GM12873 (cell line): Measurements from ENCODE around the gene ZNF69.

Source experiments
- TF ChIP-seq, protein P1 (sequence below): IDR thresholded peaks from 2 replicates; pipeline ENCODE4 v1.5.1; 2012; ENCODE audit warnings: low read depth, mild to moderate bottlenecking, moderate library complexity, low read length, control low read depth; ENCODE audit not compliant: insufficient read depth; ENCODE audit errors: missing control alignments

The ZNF69 gene

DNA sequence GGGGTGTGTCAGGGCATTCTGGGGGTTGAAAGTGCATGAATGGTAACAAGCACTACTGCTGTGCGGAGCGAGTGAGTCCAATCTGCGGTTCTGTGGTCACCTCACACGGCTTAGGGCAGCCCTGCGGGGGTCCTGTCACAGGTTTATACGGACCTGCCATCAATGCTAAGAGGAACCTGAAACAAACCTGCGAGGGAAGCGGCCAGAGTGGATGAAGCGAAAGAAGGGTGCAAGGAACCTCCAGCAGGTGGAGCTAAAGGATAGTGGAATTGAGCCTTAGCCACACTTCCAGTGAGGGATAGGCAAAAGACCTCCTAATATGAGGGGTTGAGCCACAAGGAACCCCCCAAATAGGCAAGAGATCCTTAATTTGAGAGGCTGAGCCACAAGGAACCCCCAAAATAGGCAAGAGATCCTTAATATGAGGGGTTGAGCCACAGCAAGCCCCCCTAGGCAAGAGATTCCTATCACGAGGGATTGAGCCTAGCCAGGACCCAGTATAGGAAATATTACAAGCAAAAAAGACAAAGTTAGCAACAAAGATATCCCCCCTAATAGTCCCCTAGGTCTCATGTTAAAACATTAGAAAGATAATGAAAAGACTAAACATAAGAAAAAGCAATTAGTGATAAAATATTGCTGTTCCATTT, 6.3 kb upstream of the ZNF69 start:
- TF ChIP-seq, protein P1, sequence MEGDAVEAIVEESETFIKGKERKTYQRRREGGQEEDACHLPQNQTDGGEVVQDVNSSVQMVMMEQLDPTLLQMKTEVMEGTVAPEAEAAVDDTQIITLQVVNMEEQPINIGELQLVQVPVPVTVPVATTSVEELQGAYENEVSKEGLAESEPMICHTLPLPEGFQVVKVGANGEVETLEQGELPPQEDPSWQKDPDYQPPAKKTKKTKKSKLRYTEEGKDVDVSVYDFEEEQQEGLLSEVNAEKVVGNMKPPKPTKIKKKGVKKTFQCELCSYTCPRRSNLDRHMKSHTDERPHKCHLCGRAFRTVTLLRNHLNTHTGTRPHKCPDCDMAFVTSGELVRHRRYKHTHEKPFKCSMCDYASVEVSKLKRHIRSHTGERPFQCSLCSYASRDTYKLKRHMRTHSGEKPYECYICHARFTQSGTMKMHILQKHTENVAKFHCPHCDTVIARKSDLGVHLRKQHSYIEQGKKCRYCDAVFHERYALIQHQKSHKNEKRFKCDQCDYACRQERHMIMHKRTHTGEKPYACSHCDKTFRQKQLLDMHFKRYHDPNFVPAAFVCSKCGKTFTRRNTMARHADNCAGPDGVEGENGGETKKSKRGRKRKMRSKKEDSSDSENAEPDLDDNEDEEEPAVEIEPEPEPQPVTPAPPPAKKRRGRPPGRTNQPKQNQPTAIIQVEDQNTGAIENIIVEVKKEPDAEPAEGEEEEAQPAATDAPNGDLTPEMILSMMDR: peak; percentile 74

GRCh38 chr19:11882606-11883005, 5.0 kb upstream of the ZNF69 start:
- TF ChIP-seq, protein P1: no peak

DNA sequence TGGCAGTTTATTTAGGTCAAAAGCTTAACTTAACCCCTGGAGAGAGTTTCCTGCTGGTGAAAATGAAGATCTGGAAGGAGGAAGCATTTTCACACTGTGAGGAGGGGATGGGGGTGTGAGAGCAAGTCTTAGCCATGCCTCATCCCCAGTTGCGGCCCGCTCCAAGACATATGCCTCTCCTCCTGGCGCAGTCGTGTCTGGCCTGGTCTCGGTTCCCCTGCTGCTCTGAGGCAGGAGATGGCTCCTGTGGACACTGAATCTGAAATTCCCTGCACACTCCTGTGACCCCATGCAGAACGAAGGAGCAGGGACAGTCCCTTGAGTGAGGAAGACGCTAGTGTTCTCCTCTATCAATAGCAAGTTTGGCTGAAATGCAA, 360 bp upstream of the ZNF69 start:
- TF ChIP-seq, protein P1: no peak

GRCh38 chr19:11890634-11891033, 3.1 kb downstream of the ZNF69 start:
- TF ChIP-seq, protein P1: no peak

GRCh38 chr19:11894851-11895250, 7.3 kb downstream of the ZNF69 start:
- TF ChIP-seq, protein P1: no peak

DNA sequence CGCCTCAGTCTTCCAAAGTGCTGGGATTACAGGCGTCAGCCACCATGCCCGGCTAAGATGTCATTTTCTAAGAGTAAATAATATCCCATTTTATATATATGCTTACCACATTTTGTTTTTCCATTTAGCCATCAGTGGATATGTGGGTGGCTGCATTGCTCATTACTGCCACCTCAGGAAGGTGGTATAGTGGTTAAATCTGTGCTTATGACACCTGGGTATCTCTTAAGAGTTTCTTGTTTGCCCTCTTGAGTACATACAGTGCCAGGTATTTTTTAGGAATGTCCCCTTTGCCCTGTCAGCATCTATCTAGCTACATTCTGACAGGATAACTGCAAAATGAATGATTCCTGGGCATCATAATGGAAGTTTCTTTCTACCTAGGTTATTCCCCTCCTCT, 14.6 kb downstream of the ZNF69 start:
- TF ChIP-seq, protein P1: no peak

DNA sequence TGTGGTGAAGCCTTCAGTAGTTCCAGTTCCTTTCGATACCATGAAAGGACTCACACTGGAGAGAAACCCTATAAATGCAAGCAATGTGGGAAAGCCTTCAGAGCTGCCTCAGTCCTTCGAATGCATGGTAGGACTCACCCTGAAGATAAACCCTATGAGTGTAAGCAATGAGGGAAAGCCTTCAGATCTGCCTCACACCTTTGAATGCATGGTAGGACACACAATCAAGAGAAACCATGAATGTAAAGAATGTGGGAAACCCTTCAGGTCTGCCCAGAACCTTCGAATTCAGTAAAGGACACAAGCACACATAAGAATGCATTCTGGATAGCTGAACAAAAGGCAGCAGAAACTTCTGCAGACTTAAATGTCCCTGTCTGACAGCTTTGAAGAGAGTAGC, 18.3 kb downstream of the ZNF69 start:
- TF ChIP-seq, protein P1: no peak
